Neural progenitor cell (in vitro differentiated cells): ENCODE measurements around the gene HYLS1. TPM values are rescaled to one million over a fixed set of nuclear protein-coding genes. Genes with fewer than 3 reads are reported as not detected.

ENCODE experiments used
- DNase-seq: peaks from one replicate; pipeline ENCODE4 v3.0.0-alpha.2; 2016; ENCODE audit warnings: low spot score
- H2AFZ ChIP-seq: fragments of 200-600 bp; sonication (generic); replicated peaks from 2 replicates; pipeline ENCODE4 v1.6.1; 2016; ENCODE audit warnings: antibody characterized with exemption
- H3F3A ChIP-seq: fragments of 200-600 bp; sonication (generic); 2 replicates; pipeline ENCODE4 v1.6.1; 2016; ENCODE audit warnings: antibody characterized with exemption, low read depth
- H3K27ac ChIP-seq: fragments of 200-600 bp; sonication (generic); 2 replicates; pipeline ENCODE4 v1.5.1; 2016; ENCODE audit warnings: mild to moderate bottlenecking
- H3K27me3 ChIP-seq: fragments of 200-600 bp; sonication (generic); 2 replicates; pipeline ENCODE4 v1.6.1; 2016; ENCODE audit warnings: mild to moderate bottlenecking, moderate library complexity
- H3K36me3 ChIP-seq: fragments of 200-600 bp; sonication (generic); 2 replicates; pipeline ENCODE4 v1.5.1; 2016
- H3K4me1 ChIP-seq: fragments of 200-600 bp; sonication (generic); 2 replicates; pipeline ENCODE4 v1.6.1; 2016; ENCODE audit warnings: mixed run types
- H3K4me2 ChIP-seq: fragments of 200-600 bp; sonication (generic); 2 replicates; pipeline ENCODE4 v1.6.1; 2016
- H3K4me3 ChIP-seq: fragments of 200-600 bp; sonication (generic); 2 replicates; pipeline ENCODE4 v1.5.1; 2016
- H3K79me2 ChIP-seq: fragments of 200-600 bp; sonication (generic); 2 replicates; pipeline ENCODE4 v1.6.1; 2016; ENCODE audit warnings: low read depth
- H3K9ac ChIP-seq: fragments of 200-600 bp; sonication (generic); 2 replicates; pipeline ENCODE4 v1.6.1; 2016
- H3K9me3 ChIP-seq: fragments of 200-600 bp; sonication (generic); 2 replicates; pipeline ENCODE4 v1.5.1; 2016; ENCODE audit warnings: low read depth
- H4K20me1 ChIP-seq: fragments of 200-600 bp; sonication (generic); 2 replicates; pipeline ENCODE4 v1.6.1; 2016; ENCODE audit warnings: low read depth
- H3K27ac Mint-ChIP-seq: 3 replicates; pipeline ENCODE4 v1.8.0; 2021; ENCODE audit warnings: mixed read lengths
- H3K27me3 Mint-ChIP-seq: 2 replicates; pipeline ENCODE4 v1.8.0; 2022; ENCODE audit warnings: low read depth, mild to moderate bottlenecking, inconsistent platforms, moderate library complexity, mixed read lengths; ENCODE audit not compliant: insufficient read depth
- H3K36me3 Mint-ChIP-seq: 3 replicates; pipeline ENCODE4 v1.8.0; 2021; ENCODE audit warnings: mixed read lengths
- H3K4me1 Mint-ChIP-seq: 3 replicates; pipeline ENCODE4 v1.8.0; 2021; ENCODE audit warnings: mixed read lengths
- H3K4me3 Mint-ChIP-seq: 3 replicates; pipeline ENCODE4 v1.8.0; 2021; ENCODE audit warnings: mild to moderate bottlenecking, moderate library complexity, mixed read lengths
- H3K9me3 Mint-ChIP-seq: 3 replicates; pipeline ENCODE4 v1.8.0; 2020; ENCODE audit warnings: mixed read lengths
- CTCF ChIP-seq: fragments of 200-600 bp; sonication (generic); IDR thresholded peaks from 2 replicates; pipeline ENCODE4 v1.5.1; 2017; ENCODE audit warnings: antibody characterized with exemption, mild to moderate bottlenecking
- EZH2 ChIP-seq: fragments of 200-600 bp; sonication (generic); IDR thresholded peaks from 2 replicates; pipeline ENCODE4 v1.6.1; 2017; ENCODE audit warnings: antibody characterized with exemption, mild to moderate bottlenecking, moderate library complexity
- EZH2phosphoT487 ChIP-seq: fragments of 200-600 bp; sonication (generic); IDR thresholded peaks from 2 replicates; pipeline ENCODE4 v1.6.1; 2017; ENCODE audit warnings: antibody characterized with exemption
- total RNA-seq: library from RNA; depleted of rRNA; stranded (reverse); fragments of >200 nt; gene quantifications from 2 replicates; pipeline ENCODE4 v1.2.3, GENCODE V29; 2015; ENCODE audit warnings: low replicate concordance

Gene HYLS1
- total RNA-seq, 1 donor from 2014 or later, result 8.9 TPM

- Histone ChIP-seq H3K9ac (no peak overlapping the region), H3K4me1 (peaks cover 8% of the 10 kb centered on the region), H4K20me1 (no peaks in the 10 kb centered on the region), H3K36me3 (no peaks in the 10 kb centered on the region), H2AFZ (no peak overlapping the region), H3K27me3 (no peaks in the 10 kb centered on the region), H3K27ac (no peak overlapping the region), H3K4me3 (no peak overlapping the region), H3K4me2 (no peak overlapping the region), H3F3A (peaks cover 5% of the 10 kb centered on the region), H3K79me2 (no peaks in the 10 kb centered on the region), H3K9me3 (no peaks in the 10 kb centered on the region)
- peaks cover 12% of the 10 kb centered on the region for H3K27me3 Mint-ChIP-seq
- peaks cover 30% of the 10 kb centered on the region for H3K4me1 Mint-ChIP-seq
- H3K4me3 Mint-ChIP-seq, result no peak overlapping the region
- no peak for TF ChIP-seq CTCF
- TF ChIP-seq EZH2phosphoT487, result no peak
- TF ChIP-seq EZH2, result no peak
- H3K27ac Mint-ChIP-seq, result no peak overlapping the region
- H3K36me3 Mint-ChIP-seq, result peaks cover 6% of the 10 kb centered on the region
- DNase-seq, result no peak
- H3K9me3 Mint-ChIP-seq, result peaks cover 2% of the 10 kb centered on the region
Measured at GRCh38 chr11:125945011-125945796, 57.7 kb downstream of the HYLS1 start.

GRCh38 chr11:125945797-125946520, 58.5 kb downstream of the HYLS1 start, which contains the start of gene VSIG10L2:
TSS of gene VSIG10L2 (plus strand) at chr11:125946044. CDS start at chr11:125946056, 12 bp downstream.
- Histone ChIP-seq H3K9ac (no peak within 1 kb of the TSS), H4K20me1 (no peaks in the 10 kb centered on the region), H3K79me2 (no peaks in the 10 kb centered on the region), H3K9me3 (no peaks in the 10 kb centered on the region), H3K4me1 (peaks cover 8% of the 10 kb centered on the region), H3K27ac (no peak within 1 kb of the TSS), H3K36me3 (no peaks in the 10 kb centered on the region), H2AFZ (no peak within 1 kb of the TSS), H3F3A (peaks cover 5% of the 10 kb centered on the region), H3K4me2 (no peak within 1 kb of the TSS), H3K4me3 (no peak within 1 kb of the TSS), H3K27me3 (no peaks in the 10 kb centered on the region)
- H3K9me3 Mint-ChIP-seq, result no peaks in the 10 kb centered on the region
- H3K4me1 Mint-ChIP-seq, result peaks cover 27% of the 10 kb centered on the region
- H3K27ac Mint-ChIP-seq, result no peak within 1 kb of the TSS
- H3K4me3 Mint-ChIP-seq, result no peak within 1 kb of the TSS
- H3K36me3 Mint-ChIP-seq, result peaks cover 3% of the 10 kb centered on the region
- peaks cover 12% of the 10 kb centered on the region for H3K27me3 Mint-ChIP-seq
- DNase-seq, result no peak
- TF ChIP-seq CTCF, result no peak
- no peak for TF ChIP-seq EZH2phosphoT487
- TF ChIP-seq EZH2, result no peak

- Histone ChIP-seq H4K20me1 (no peaks in the 10 kb centered on the region), H3F3A (no peaks in the 10 kb centered on the region), H3K27me3 (no peaks in the 10 kb centered on the region), H3K4me1 (peaks cover 5% of the 10 kb centered on the region), H3K36me3 (no peaks in the 10 kb centered on the region), H3K79me2 (no peaks in the 10 kb centered on the region), H3K4me3 (no peak overlapping the region), H3K27ac (no peak overlapping the region), H2AFZ (no peak overlapping the region), H3K9ac (no peak overlapping the region), H3K4me2 (no peak overlapping the region), H3K9me3 (no peaks in the 10 kb centered on the region)
- H3K4me3 Mint-ChIP-seq, result no peak overlapping the region
- no peak for TF ChIP-seq EZH2phosphoT487
- no peak for TF ChIP-seq EZH2
- no peak for TF ChIP-seq CTCF
- no peak overlapping the region for H3K27ac Mint-ChIP-seq
- H3K9me3 Mint-ChIP-seq, result no peaks in the 10 kb centered on the region
- peaks cover 7% of the 10 kb centered on the region for H3K36me3 Mint-ChIP-seq
- H3K27me3 Mint-ChIP-seq, result peaks cover 11% of the 10 kb centered on the region
- DNase-seq, result no peak
- peaks cover 22% of the 10 kb centered on the region for H3K4me1 Mint-ChIP-seq
Measured at GRCh38 chr11:125946712-125947418, 59.4 kb downstream of the HYLS1 start.
